ENCODE results near the gene FAM219B. TPM values are rescaled to one million over a fixed set of nuclear protein-coding genes. Genes with fewer than 3 reads are reported as not detected.

Gene FAM219B
- total RNA-seq: 54.7 TPM

GRCh38 chr15:74906450-74907162, at the start of gene FAM219B:
Gene FAM219B (minus strand): TSS chr15:74906851. CDS start chr15:74906800, 51 bp downstream.

GRCh38 chr15:74937590-74938371, 31.1 kb upstream of the FAM219B start, which contains the start of gene COX5A:
Gene COX5A (minus strand): TSS chr15:74938073. CDS start chr15:74938014, 59 bp downstream.

GRCh38 chr15:74889883-74890664, 16.6 kb downstream of the FAM219B start, which contains the start of gene MPI:
Gene MPI (plus strand): TSS chr15:74890042. CDS start chr15:74890074, 32 bp downstream.

GRCh38 chr15:74873036-74873755, 33.5 kb downstream of the FAM219B start, which contains the start of gene SCAMP2:
Gene SCAMP2 (minus strand): TSS chr15:74873365. CDS start chr15:74873255, 110 bp downstream.

Other genes with a start within 250 kb of the FAM219B start
- gene EDC3, start 210.8 kb downstream of the FAM219B start, total RNA-seq: 23.4 TPM
- gene CYP1A1, start 181.3 kb downstream of the FAM219B start, total RNA-seq: not detected
- not detected for gene CYP1A2, start 158.0 kb downstream of the FAM219B start, total RNA-seq
- 37.5 TPM for gene CSK, start 124.8 kb downstream of the FAM219B start, total RNA-seq
- gene LMAN1L, start 94.0 kb downstream of the FAM219B start, total RNA-seq: not detected
- gene CPLX3, start 80.2 kb downstream of the FAM219B start, total RNA-seq: not detected
- gene ULK3, start 63.7 kb downstream of the FAM219B start, total RNA-seq: 23.4 TPM
- 56.7 TPM for gene SCAMP2, start 33.5 kb downstream of the FAM219B start, total RNA-seq
- 55.2 TPM for gene MPI, start 16.8 kb downstream of the FAM219B start, total RNA-seq
- gene COX5A, start 31.2 kb upstream of the FAM219B start, total RNA-seq: 103 TPM
- gene RPP25, start 49.9 kb upstream of the FAM219B start, total RNA-seq: 3.0 TPM
- 14.1 TPM for gene SCAMP5, start 88.7 kb upstream of the FAM219B start, total RNA-seq
- gene PPCDC, start 116.7 kb upstream of the FAM219B start, total RNA-seq: 21.3 TPM

Data from metanephros (tissue), 1 donor.